Suppressor macrophage treated with lipopolysaccharide for 4 hours (primary cell): ENCODE data around the gene TGFBR1.

Experiments used
- DNase-seq: peaks from one replicate; pipeline ENCODE4 v3.0.0-alpha.2; 2020

Gene TGFBR1

DNA sequence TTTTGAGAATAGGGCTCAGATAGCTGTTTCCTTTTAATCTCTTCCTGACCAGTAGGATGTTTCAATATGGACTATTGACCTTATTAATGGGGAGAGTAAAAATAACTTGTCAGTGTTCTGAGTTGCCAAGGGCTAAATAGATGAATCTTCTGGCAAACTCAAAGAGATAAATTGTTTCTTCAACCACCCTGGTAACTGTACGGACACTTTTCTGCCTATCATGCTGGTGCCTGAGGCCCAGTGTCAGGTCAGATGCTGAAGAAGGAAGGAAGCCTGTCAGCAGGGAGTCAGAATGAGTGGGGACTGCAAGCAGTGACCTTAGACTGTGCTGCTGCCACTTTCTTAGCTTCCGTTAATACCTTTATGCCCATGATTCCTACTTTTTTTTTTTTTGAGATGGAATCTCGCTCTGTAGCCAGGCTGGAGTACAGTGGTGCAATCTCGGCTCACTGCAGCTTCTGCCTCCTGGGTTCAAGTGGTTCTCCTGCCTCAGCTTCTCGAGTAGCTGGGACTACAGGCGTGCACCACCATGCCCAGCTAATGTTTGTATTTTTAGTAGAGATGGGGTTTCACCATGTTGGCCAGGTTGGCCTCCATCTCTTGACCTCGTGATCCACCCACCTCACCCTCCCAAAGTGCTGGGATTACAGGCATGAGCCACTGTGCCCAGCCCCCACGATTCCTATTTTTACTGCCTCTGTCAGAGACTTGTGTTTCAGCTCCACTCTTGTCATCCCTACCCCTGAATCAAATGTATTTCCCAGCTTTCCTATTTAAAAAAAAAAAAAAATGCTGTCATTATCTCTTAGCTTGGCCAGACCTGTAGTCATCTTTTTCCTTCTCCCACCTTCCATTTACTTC, 33.7 kb downstream of the TGFBR1 start:
- peak; percentile 21 for DNase-seq

GRCh38 chr9:99139868-99140267, 35.0 kb downstream of the TGFBR1 start:
- no peak for DNase-seq

DNA sequence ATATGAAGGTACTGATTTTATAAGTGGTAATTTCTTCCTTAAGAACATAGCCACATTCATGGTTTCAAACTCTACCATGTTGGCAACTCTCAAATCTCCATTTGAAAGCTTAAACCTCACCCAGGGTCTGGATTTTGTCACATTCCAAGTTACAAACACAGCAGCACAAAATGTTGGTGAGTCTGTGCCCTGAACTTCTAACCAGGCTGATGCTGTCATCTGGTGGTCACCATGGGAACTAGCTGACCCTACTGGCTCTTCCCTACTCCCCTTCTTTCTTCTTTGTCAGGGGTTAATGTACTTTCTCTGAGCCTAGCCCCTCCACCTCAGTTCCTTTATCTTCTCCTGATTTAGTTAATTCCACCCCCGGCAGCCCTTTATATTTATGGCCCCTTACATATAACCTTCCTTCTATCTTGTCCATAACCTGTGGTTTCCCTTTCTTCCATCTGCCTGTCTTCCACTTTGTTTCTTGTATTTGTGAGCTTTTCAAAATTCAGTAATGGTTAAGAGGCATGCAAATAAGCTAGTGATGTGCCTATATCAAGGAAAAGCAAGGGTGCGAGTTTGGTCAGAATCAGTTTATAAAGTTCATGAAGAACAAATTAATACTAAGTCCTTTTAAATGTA, 35.9 kb downstream of the TGFBR1 start:
- peak; percentile 69 for DNase-seq

- no peak for DNase-seq
Observed at GRCh38 chr9:99141849-99142248, 36.9 kb downstream of the TGFBR1 start.

DNA sequence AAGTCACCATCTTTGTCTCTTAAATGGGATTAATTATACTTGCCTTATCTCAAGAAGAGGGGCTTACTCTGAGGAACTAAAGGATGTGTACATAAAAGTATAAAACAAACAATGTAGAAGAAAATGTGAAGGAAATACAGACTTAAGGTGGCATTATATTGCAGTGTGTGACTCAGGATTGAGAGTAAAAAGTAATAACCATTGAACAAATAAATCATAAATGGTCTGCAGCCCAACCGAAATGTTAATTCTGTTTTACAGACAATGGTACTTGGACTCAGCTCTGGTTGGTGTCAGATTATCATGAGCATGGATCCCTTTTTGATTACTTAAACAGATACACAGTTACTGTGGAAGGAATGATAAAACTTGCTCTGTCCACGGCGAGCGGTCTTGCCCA, 37.4 kb downstream of the TGFBR1 start:
- DNase-seq, result no peak

- no peak for DNase-seq
Observed at GRCh38 chr9:99143655-99144054, 38.7 kb downstream of the TGFBR1 start.

GRCh38 chr9:99144966-99145365, 40.1 kb downstream of the TGFBR1 start:
- no peak for DNase-seq

DNA sequence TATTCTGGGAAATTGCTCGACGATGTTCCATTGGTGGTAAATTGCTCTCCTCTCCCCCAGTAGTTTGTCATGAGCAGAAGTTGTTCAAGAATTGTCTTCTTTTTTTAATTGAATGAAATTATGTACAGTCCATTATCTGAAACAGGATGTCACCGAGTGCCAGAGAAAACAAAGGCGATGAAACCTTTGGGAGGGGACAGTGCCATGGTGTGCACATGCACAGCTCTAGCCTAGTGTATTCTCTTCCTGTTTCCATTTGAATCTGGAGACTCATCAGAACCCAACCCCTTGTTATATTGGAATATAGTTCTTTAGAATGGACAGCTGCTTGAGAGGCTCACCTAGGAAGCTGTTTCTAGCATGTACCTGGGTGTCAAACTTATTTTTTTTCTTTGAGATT, 41.7 kb downstream of the TGFBR1 start:
- DNase-seq, result no peak

DNA sequence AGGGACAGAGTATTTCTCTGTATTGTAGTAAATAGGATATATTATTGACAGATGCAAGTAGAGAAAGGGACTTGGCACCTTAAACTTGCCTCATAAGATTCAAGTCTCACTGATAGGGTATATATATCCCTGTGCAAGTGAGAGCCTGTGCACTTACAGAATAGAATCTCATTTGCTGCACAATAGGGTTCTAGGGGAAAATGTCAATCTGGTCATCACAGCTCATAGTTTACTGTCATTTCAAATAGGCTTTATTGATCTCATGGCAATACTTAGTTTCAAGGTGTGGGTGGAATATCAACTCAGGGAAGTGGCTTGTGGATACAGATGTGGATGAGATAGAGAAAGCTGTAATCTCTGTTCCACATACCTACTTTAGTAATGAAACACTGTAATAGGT, 42.3 kb downstream of the TGFBR1 start:
- DNase-seq, result no peak

DNA sequence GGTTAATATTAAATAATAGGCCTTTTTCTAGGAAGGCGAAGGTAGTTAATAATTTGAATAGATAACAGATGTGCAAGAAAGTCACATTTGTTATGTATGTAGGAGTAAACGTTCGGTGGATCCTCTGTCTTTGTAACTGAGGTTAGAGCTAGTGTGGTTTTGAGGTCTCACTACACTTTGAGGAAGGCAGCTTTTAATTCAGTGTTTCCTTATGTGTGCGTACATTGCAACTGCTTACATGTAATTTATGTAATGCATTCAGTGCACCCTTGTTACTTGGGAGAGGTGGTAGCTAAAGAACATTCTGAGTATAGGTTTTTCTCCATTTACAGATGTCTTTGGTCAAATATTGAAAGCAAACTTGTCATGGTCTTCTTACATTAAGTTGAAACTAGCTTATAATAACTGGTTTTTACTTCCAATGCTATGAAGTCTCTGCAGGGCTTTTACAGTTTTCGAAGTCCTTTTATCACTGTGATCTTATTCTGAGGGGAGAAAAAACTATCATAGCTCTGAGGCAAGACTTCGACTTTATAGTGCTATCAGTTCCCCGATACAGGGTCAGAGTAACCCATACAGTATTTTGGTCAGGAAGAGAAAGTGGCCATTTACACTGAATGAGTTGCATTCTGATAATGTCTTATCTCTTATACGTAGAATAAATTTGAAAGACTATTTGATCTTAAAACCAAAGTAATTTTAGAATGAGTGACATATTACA, 45.7 kb downstream of the TGFBR1 start:
- no peak for DNase-seq

DNA sequence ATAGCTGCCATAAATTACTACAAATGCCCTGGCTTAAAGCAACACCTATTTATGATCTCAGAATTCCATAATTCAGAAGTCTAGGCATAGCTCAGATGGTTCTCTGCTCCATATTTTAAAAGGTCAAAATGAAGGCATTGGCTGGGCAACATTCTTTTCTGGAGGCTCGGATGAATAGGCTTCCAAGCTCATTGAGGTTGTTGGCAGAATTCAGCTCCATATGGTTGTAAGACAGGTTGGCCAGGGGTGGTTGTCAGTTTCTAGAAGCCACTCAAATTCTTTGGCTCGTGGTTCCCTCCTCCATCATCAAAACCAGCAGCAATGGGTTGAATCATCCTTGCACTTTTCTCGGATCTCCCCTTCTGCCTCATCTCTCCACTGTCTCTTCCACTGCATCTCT, 49.4 kb downstream of the TGFBR1 start:
- DNase-seq, result no peak

- no peak for DNase-seq
Observed at GRCh38 chr9:99155736-99156135, 50.8 kb downstream of the TGFBR1 start.

DNA sequence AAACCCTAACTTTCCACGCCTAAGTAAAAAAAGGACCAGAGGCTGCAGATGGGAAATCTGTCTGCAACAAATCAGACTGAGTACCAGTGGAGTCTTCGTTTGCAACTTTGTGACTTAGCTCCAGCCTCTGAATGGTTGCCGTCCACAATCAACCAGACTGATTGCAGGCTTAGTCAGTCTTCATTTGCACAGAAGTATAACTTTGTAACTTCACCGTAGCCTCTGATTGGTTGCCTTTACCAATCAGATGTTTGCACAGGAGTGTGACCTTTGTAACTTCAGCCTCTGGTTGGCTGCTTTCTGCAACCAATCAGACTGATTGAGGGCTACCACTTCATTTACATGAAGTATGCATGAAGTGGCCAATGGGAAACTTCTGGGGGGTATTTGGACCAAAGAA, 53.7 kb downstream of the TGFBR1 start:
- DNase-seq, result no peak

GRCh38 chr9:99160173-99160572, 55.3 kb downstream of the TGFBR1 start:
- DNase-seq, result no peak

GRCh38 chr9:99162759-99163364, 57.9 kb downstream of the TGFBR1 start:
- DNase-seq, result peak; percentile 71

DNA sequence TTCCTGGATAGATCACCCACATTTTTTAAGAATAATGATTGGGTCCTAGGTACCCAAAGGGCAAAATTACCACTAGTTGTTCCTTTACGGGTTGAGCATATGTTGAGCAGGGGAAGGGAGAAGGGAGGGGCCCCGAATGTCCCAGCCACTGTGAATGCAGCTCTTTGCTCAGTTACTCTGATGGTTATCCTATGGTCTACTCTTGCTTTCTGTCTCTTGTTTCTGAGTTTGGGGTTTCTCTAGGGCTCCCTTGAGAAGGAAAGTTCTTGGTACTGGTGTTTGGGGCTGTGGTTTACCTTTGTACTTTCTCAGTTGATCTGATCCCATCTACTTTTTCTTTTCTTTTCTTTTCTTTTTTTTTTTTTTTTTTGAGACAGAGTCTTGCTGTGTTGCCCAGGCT, 61.2 kb downstream of the TGFBR1 start:
- no peak for DNase-seq

DNA sequence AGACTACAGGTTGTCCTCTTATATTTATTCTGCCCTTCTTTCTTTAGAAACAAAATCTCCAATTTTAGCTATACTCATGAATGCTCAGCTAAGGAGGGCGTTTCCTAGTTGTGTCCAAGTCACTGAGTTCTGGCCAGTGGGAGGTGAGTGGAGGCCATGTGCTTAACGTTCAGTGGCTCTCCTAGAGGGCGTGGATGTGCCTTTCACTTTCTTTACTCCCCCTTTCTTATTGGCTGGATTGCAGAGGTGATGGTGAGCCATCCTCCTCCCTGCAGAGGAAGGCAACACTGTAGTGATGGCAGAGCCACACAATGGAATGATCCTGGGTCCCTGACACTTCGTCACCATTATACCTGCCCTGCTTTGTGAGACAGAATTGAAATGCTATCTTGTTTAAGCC, 62.2 kb downstream of the TGFBR1 start:
- no peak for DNase-seq

DNA sequence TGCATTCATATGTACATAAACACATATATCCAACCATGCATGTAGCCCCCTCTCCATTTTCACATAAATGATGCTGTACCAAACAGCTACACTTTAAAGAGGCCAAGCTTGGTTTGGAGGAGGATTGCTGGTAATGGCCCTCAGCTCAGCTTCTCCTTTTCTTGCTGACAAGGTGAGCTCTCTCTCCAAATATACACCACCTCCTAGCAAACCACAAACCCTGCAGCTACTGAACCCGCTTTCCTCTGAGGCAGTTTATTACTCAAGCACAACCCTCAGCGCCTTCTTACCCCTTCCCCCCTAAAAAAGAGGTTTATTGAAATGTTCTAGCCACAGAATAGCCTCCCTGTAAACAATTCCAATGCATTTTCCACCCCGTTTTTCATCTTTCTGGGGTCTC, 62.8 kb downstream of the TGFBR1 start:
- DNase-seq, result no peak

DNA sequence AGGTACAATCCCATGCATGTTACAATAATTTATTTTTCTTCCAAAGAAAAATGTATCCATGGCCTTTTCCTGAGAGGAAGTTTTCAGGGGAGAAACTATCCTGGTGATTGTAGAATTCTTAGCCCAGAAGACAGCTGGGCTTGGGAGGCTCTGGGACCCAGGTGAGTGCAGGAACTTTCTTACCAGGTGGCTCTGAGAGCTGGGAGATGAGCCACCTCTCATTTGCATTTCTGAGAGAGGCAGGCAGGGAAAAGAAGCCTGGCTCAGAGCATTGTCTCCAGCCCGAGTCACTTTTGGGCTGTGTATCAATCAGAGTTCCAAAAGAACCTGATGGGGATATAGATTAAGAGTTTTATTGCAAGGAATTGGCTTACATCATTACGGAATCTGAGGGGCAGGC, 64.2 kb downstream of the TGFBR1 start:
- no peak for DNase-seq

GRCh38 chr9:99169982-99170761, 65.3 kb downstream of the TGFBR1 start:
- DNase-seq, result no peak

- DNase-seq, result no peak
Observed at GRCh38 chr9:99171225-99172123, 66.6 kb downstream of the TGFBR1 start.
